HepG2 (cell line): ENCODE results near the gene NFATC4. TPM values are rescaled to one million over a fixed set of nuclear protein-coding genes. Genes with fewer than 3 reads are reported as not detected.

Experiments
- FOXK2 ChIP-seq: fragments of 450-650 bp; IDR thresholded peaks from 2 replicates; pipeline ENCODE4 v1.6.1; 2016
- HNRNPK ChIP-seq: fragments of 200-400 bp; formaldehyde crosslinking; IDR thresholded peaks from 2 replicates; pipeline ENCODE4 v1.6.1; 2018; ENCODE audit warnings: low read length, low read depth, moderate library complexity, mild to moderate bottlenecking; ENCODE audit not compliant: poor library complexity, severe bottlenecking
- HNRNPUL1 ChIP-seq: fragments of 200-400 bp; formaldehyde crosslinking; IDR thresholded peaks from 2 replicates; pipeline ENCODE4 v1.6.1; 2017; ENCODE audit warnings: low read depth, mild to moderate bottlenecking, low read length, moderate library complexity
- MAFK ChIP-seq, 2 experiments: IDR thresholded peaks in 1 of 2; conservative IDR thresholded peaks in 1 of 2; 2 replicates each; pipeline ENCODE4 v1.6.1; 2011; ENCODE audit warnings: improper control_type of control experiment in 2 of 2, low read length in 2 of 2
- MEF2D ChIP-seq: sonication (generic); formaldehyde crosslinking; IDR thresholded peaks from 2 replicates; pipeline ENCODE4 v1.5.1; 2020; ENCODE audit warnings: mild to moderate bottlenecking, missing genetic modification reagents
- NCOA2 ChIP-seq: sonication (generic); formaldehyde crosslinking; IDR thresholded peaks from 2 replicates; pipeline ENCODE4 v1.8.0; 2022; ENCODE audit warnings: inconsistent platforms
- RBM22 ChIP-seq: fragments of 200-400 bp; formaldehyde crosslinking; optimal IDR thresholded peaks from 2 replicates; pipeline ENCODE3; 2017; ENCODE audit warnings: mild to moderate bottlenecking, low read length, moderate library complexity
- SP1 ChIP-seq, 2 experiments: fragments of 450-650 bp in 1 of 2; sonication (generic) in 1 of 2; formaldehyde crosslinking in 1 of 2; IDR thresholded peaks; 2 replicates each; pipeline versions ENCODE4 v1.4.0 to v1.6.1; 2016 to 2020; ENCODE audit warnings: missing genetic modification reagents in 1 of 2
- TCF12 ChIP-seq, 2 experiments: fragments of 450-650 bp in 1 of 2; sonication (generic) in 1 of 2; formaldehyde crosslinking in 1 of 2; IDR thresholded peaks; 2 replicates each; pipeline versions ENCODE4 v1.6.1 to v1.8.0; 2017 to 2022; ENCODE audit warnings: antibody characterized with exemption in 1 of 2, mild to moderate bottlenecking in 1 of 2, missing genetic modification reagents in 1 of 2, moderate library complexity in 1 of 2
- YY1 ChIP-seq: IDR thresholded peaks from 2 replicates; pipeline ENCODE4 v1.6.1; 2011; ENCODE audit warnings: low read length, low read depth, moderate library complexity, mild to moderate bottlenecking; ENCODE audit not compliant: insufficient read depth, insufficient replicate concordance
- ZNF24 ChIP-seq: fragments of 450-650 bp; IDR thresholded peaks from 2 replicates; pipeline ENCODE4 v1.6.1; 2017; ENCODE audit warnings: antibody characterized with exemption, mild to moderate bottlenecking
- polyA plus RNA-seq, 8 experiments: library from polyadenylated mRNA; depleted of rRNA in 3 of 8; stranded (reverse) in 7 of 8; unstranded in 1 of 8; fragments of >200 nt; fragmentation: Illumina TruSeq in 4 of 8; extraction: Trizol in 4 of 8; gene quantifications; 2 replicates each; pipeline versions ENCODE4 v1.2.1 to v1.2.3, GENCODE V29; 2011 to 2016; ENCODE audit warnings: low read depth in 4 of 8, missing spikeins in 1 of 8, mixed read lengths in 1 of 8; ENCODE audit not compliant: insufficient read depth in 1 of 8
- total RNA-seq, 5 experiments: library from RNA; depleted of rRNA; stranded (reverse); fragments of >200 nt; fragmentation: Illumina TruSeq; extraction: Trizol; gene quantifications; 2 replicates each; pipeline ENCODE4 v1.2.3, GENCODE V29; 2016; ENCODE audit warnings: low read depth in 1 of 5
- TF ChIP-seq, protein P1 (sequence below): sonication (generic); formaldehyde crosslinking; IDR thresholded peaks from 2 replicates; pipeline ENCODE4 v1.9.0; 2021; ENCODE audit warnings: missing genetic modification reagents, mild to moderate bottlenecking, borderline replicate concordance
- TF ChIP-seq, protein P2 (sequence below): sonication (generic); formaldehyde crosslinking; conservative IDR thresholded peaks from 2 replicates; pipeline ENCODE4 v1.4.0; 2020; ENCODE audit warnings: missing genetic modification reagents
- TF ChIP-seq, protein P3 (sequence below): sonication (generic); formaldehyde crosslinking; IDR thresholded peaks from 2 replicates; pipeline ENCODE4 v1.5.0; 2020; ENCODE audit warnings: mild to moderate bottlenecking, missing genetic modification reagents
- TF ChIP-seq, protein P4 (sequence below): sonication (generic); formaldehyde crosslinking; IDR thresholded peaks from 2 replicates; pipeline ENCODE4 v1.8.0; 2022; ENCODE audit warnings: missing genetic modification reagents, mild to moderate bottlenecking, inconsistent platforms, borderline replicate concordance
- TF ChIP-seq, protein P5 (sequence below): sonication (generic); formaldehyde crosslinking; IDR thresholded peaks from 2 replicates; pipeline ENCODE4 v1.5.0; 2020; ENCODE audit warnings: mild to moderate bottlenecking, missing genetic modification reagents
- TF ChIP-seq, protein P6 (sequence below): sonication (generic); formaldehyde crosslinking; IDR thresholded peaks from 2 replicates; pipeline ENCODE4 v1.5.0; 2020; ENCODE audit warnings: missing genetic modification reagents

Gene NFATC4
- total and polyA plus RNA-seq, 2 of the 13 experiments (the other 11 are each of a cell fraction or from before 2014, with no cell fraction given) = 0.04 to 0.15 TPM

DNA sequence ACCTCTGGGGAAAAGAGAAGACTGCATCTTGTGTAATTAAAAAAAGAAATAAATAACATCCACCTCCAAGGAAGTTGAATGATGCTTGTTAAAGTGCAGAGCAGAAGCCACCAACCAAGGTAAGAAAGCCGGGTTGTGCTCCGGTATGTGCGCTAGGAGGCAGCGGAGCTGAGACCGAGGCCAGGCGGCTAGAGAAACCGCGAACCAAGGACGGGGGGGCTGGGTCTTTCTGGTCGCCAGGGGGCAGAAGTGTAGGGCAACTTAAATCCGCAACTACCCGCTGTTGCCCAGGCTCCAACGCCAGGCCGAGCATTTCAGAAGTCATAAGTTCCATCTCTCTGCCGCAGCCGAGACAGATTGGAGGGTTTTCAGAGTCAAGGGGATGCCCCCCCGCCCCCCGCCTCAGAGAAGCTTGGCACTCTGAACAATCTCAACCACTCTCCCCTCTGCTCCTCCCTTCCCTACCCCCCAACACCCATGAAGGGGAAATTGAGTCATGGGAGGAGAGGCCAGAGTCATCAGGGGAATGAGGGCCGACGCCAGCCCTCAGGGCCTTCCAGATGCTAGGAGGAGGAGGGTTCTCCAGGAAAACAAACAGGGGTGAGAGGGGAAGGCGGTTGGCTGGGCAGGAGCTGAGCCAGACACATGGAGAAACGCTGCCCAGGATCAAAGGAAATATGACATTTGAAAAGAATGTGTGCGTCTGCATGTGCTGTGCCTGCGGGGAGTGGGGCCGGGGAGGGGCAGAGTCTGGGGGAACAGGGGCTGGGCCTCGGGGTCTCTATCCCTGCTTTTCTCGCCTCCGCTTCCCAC, 2.2 kb upstream of the NFATC4 start (continued):
- TF ChIP-seq HNRNPK (no peak), RBM22 (no peak), MEF2D (0 out of 2 replicates have a peak, but pooled peaks have one; percentile 18), NCOA2 (CRISPR knock-in tag) (no peak), YY1 (peak; percentile 85), TCF12 (IDR thresholded peaks at IDR 0.05) (no peak), TCF12 (CRISPR knock-in tag; IDR thresholded peaks at IDR 0.05) (no peak; the same call in 1 of the 2 replicates), ZNF24 (no peak; the same call in 1 of the 2 replicates), SP1 (IDR thresholded peaks at IDR 0.05) (no peak), SP1 (CRISPR knock-in tag; IDR thresholded peaks at IDR 0.05) (peak; percentile 62), HNRNPUL1 (no peak), MAFK (conservative IDR thresholded peaks at IDR 0.05 in 1 of 2, IDR thresholded peaks at IDR 0.05 in 1 of 2; ENCODE audit: low read length in 2 of 2) (peak in 1 of 2 experiments; percentile 13; a peak in 1 of 4 replicates), FOXK2 (no peak)
- TF ChIP-seq, protein P1, sequence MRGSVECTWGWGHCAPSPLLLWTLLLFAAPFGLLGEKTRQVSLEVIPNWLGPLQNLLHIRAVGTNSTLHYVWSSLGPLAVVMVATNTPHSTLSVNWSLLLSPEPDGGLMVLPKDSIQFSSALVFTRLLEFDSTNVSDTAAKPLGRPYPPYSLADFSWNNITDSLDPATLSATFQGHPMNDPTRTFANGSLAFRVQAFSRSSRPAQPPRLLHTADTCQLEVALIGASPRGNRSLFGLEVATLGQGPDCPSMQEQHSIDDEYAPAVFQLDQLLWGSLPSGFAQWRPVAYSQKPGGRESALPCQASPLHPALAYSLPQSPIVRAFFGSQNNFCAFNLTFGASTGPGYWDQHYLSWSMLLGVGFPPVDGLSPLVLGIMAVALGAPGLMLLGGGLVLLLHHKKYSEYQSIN (CRISPR knock-in tag) = no peak
- TF ChIP-seq, protein P2, sequence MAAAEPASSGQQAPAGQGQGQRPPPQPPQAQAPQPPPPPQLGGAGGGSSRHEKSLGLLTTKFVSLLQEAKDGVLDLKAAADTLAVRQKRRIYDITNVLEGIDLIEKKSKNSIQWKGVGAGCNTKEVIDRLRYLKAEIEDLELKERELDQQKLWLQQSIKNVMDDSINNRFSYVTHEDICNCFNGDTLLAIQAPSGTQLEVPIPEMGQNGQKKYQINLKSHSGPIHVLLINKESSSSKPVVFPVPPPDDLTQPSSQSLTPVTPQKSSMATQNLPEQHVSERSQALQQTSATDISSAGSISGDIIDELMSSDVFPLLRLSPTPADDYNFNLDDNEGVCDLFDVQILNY (CRISPR knock-in tag) = peak; percentile 75; the same call in 1 of the 2 replicates
- TF ChIP-seq, protein P3, sequence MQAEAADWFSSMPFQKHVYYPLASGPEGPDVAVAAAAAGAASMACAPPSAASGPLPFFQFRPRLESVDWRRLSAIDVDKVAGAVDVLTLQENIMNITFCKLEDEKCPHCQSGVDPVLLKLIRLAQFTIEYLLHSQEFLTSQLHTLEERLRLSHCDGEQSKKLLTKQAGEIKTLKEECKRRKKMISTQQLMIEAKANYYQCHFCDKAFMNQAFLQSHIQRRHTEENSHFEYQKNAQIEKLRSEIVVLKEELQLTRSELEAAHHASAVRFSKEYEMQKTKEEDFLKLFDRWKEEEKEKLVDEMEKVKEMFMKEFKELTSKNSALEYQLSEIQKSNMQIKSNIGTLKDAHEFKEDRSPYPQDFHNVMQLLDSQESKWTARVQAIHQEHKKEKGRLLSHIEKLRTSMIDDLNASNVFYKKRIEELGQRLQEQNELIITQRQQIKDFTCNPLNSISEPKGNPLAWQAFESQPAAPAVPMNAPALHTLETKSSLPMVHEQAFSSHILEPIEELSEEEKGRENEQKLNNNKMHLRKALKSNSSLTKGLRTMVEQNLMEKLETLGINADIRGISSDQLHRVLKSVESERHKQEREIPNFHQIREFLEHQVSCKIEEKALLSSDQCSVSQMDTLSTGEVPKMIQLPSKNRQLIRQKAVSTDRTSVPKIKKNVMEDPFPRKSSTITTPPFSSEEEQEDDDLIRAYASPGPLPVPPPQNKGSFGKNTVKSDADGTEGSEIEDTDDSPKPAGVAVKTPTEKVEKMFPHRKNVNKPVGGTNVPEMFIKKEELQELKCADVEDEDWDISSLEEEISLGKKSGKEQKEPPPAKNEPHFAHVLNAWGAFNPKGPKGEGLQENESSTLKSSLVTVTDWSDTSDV = no peak
- TF ChIP-seq, protein P4, sequence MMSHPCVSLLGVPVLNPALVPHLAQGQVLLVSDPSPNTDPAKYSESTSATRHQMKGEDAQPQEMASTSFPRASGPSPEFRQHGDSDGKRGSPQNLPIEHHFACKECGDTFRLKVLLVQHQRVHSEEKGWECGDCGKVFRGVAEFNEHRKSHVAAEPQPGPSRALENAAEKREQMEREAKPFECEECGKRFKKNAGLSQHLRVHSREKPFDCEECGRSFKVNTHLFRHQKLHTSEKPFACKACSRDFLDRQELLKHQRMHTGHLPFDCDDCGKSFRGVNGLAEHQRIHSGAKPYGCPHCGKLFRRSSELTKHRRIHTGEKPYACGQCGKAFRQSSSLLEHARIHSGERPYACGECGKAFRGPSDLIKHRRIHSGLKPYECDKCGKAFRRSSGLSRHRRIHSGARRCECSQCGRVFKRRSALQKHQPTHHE (CRISPR knock-in tag) = peak; percentile 94
- TF ChIP-seq, protein P5, sequence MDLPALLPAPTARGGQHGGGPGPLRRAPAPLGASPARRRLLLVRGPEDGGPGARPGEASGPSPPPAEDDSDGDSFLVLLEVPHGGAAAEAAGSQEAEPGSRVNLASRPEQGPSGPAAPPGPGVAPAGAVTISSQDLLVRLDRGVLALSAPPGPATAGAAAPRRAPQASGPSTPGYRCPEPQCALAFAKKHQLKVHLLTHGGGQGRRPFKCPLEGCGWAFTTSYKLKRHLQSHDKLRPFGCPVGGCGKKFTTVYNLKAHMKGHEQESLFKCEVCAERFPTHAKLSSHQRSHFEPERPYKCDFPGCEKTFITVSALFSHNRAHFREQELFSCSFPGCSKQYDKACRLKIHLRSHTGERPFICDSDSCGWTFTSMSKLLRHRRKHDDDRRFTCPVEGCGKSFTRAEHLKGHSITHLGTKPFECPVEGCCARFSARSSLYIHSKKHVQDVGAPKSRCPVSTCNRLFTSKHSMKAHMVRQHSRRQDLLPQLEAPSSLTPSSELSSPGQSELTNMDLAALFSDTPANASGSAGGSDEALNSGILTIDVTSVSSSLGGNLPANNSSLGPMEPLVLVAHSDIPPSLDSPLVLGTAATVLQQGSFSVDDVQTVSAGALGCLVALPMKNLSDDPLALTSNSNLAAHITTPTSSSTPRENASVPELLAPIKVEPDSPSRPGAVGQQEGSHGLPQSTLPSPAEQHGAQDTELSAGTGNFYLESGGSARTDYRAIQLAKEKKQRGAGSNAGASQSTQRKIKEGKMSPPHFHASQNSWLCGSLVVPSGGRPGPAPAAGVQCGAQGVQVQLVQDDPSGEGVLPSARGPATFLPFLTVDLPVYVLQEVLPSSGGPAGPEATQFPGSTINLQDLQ = no peak
- TF ChIP-seq, protein P6, sequence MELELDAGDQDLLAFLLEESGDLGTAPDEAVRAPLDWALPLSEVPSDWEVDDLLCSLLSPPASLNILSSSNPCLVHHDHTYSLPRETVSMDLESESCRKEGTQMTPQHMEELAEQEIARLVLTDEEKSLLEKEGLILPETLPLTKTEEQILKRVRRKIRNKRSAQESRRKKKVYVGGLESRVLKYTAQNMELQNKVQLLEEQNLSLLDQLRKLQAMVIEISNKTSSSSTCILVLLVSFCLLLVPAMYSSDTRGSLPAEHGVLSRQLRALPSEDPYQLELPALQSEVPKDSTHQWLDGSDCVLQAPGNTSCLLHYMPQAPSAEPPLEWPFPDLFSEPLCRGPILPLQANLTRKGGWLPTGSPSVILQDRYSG (CRISPR knock-in tag) = no peak; the same call in 1 of the 2 replicates
